ENCODE measurements around the gene MMP8. TPM values are rescaled to one million over a fixed set of nuclear protein-coding genes. Genes with fewer than 3 reads are reported as not detected.

The MMP8 gene
- total RNA-seq, 1 experiment from 2014 or later: not detected

DNA sequence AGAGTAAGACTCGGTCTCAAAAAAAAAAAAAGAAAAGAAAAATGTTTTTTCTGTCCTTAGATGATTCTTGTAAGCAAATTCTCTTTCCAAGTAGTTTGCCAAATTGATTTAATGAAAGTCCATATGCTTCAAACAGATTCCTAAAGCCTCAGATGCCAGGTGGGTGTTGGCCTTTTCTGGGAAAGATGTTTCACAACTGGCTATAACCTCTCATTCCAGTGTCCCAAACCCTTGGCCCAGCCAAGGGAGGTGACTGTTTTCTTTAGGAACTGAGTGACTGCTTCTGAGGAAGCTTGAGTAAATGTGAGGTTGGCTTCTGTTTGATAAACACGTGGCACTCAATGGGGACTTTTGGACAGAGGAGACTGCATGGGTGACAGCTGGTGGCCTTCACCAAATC lies 46.7 kb downstream of the MMP8 start:
- BruUV-seq (replicated peaks): no TSS peak
- H2AFZ ChIP-seq (ENCODE audit: low read length): no peak overlapping the region
- intact Hi-C loops (cut with micrococcal nuclease): no loop called here
- H3K79me2 ChIP-seq (ENCODE audit: low read length): no peaks in the 10 kb centered on the region
- no peak overlapping the region for H3K9ac ChIP-seq (ENCODE audit: low read length)
- H3K4me1 ChIP-seq (ENCODE audit: insufficient read depth, low read length): no peaks in the 10 kb centered on the region
- DNase-seq (no peak), ATAC-seq (no peak)
- TF ChIP-seq EZH2 (IDR thresholded peaks at IDR 0.05; ENCODE audit: low read length, unreplicated experiment): no peak
- no peak for TF ChIP-seq EZH2phosphoT487 (IDR thresholded peaks at IDR 0.05; ENCODE audit: borderline replicate concordance, low read length)
- TF ChIP-seq, protein P1, sequence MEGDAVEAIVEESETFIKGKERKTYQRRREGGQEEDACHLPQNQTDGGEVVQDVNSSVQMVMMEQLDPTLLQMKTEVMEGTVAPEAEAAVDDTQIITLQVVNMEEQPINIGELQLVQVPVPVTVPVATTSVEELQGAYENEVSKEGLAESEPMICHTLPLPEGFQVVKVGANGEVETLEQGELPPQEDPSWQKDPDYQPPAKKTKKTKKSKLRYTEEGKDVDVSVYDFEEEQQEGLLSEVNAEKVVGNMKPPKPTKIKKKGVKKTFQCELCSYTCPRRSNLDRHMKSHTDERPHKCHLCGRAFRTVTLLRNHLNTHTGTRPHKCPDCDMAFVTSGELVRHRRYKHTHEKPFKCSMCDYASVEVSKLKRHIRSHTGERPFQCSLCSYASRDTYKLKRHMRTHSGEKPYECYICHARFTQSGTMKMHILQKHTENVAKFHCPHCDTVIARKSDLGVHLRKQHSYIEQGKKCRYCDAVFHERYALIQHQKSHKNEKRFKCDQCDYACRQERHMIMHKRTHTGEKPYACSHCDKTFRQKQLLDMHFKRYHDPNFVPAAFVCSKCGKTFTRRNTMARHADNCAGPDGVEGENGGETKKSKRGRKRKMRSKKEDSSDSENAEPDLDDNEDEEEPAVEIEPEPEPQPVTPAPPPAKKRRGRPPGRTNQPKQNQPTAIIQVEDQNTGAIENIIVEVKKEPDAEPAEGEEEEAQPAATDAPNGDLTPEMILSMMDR (conservative IDR thresholded peaks at IDR 0.05; ENCODE audit: low read depth, low read length): no peak
- POLR2A ChIA-PET (ENCODE audit: unreplicated experiment): no interaction called here
- CTCF ChIA-PET: no interaction called here
- H3K4me3 ChIP-seq (ENCODE audit: low read length): no peak overlapping the region
- H3K27ac ChIP-seq (ENCODE audit: low read length): no peak overlapping the region
- no peak overlapping the region for H3K4me2 ChIP-seq (ENCODE audit: low read length)
- H3F3A ChIP-seq (ENCODE audit: low read length, unreplicated experiment): no peaks in the 10 kb centered on the region
- no peaks in the 10 kb centered on the region for H3K9me3 ChIP-seq (ENCODE audit: low read length)
- H4K20me1 ChIP-seq (ENCODE audit: low read length): no peaks in the 10 kb centered on the region
- H3K36me3 ChIP-seq (ENCODE audit: low read depth, low read length): no peaks in the 10 kb centered on the region
- H3K27me3 ChIP-seq (ENCODE audit: low read length): no peaks in the 10 kb centered on the region
- H3K9me2 ChIP-seq (replicated peaks; ENCODE audit: low read length): no peaks in the 10 kb centered on the region

DNA sequence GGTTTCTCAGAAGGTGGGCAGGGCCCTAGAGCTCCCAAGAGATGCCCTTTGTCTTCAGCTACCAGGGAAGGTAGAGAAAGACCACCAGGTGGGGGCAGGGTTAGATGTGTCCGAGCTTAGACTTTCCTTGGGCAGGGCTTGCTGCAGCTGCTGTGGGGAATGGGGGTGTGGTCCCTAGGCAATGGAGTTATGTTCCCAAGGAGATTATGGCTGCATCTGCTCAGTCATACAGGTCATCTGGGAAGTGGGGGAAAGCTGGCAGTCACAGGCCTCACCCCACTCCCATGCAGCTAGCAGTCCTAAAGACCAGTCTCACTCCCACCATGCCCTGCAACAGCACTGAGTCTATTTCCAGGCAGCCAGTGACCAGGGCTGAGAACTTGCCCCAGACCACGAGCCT lies 48.7 kb downstream of the MMP8 start:
- Histone ChIP-seq H3K36me3 (ENCODE audit: low read depth, low read length) (no peaks in the 10 kb centered on the region), H3K4me3 (ENCODE audit: low read length) (no peak overlapping the region), H3K79me2 (ENCODE audit: low read length) (no peaks in the 10 kb centered on the region), H3K9me3 (ENCODE audit: low read length) (no peaks in the 10 kb centered on the region), H3K9me2 (replicated peaks; ENCODE audit: low read length) (no peaks in the 10 kb centered on the region; the same call in 1 of the 2 replicates), H3K4me2 (ENCODE audit: low read length) (no peak overlapping the region), H3K4me1 (ENCODE audit: insufficient read depth, low read length) (no peaks in the 10 kb centered on the region), H4K20me1 (ENCODE audit: low read length) (no peaks in the 10 kb centered on the region), H3F3A (ENCODE audit: low read length, unreplicated experiment) (no peaks in the 10 kb centered on the region), H3K27ac (ENCODE audit: low read length) (no peak overlapping the region), H2AFZ (ENCODE audit: low read length) (no peak overlapping the region), H3K9ac (ENCODE audit: low read length) (no peak overlapping the region), H3K27me3 (ENCODE audit: low read length) (no peaks in the 10 kb centered on the region)
- ATAC-seq (no peak), DNase-seq (no peak)
- ChIA-PET CTCF (no interaction called here), POLR2A (ENCODE audit: unreplicated experiment) (no interaction called here)
- BruUV-seq (replicated peaks): no TSS peak
- TF ChIP-seq EZH2 (IDR thresholded peaks at IDR 0.05; ENCODE audit: low read length, unreplicated experiment) (no peak), EZH2phosphoT487 (IDR thresholded peaks at IDR 0.05; ENCODE audit: borderline replicate concordance, low read length) (no peak)
- TF ChIP-seq, protein P1 (conservative IDR thresholded peaks at IDR 0.05; ENCODE audit: low read depth, low read length): no peak
- intact Hi-C loops (cut with micrococcal nuclease): no loop called here

DNA sequence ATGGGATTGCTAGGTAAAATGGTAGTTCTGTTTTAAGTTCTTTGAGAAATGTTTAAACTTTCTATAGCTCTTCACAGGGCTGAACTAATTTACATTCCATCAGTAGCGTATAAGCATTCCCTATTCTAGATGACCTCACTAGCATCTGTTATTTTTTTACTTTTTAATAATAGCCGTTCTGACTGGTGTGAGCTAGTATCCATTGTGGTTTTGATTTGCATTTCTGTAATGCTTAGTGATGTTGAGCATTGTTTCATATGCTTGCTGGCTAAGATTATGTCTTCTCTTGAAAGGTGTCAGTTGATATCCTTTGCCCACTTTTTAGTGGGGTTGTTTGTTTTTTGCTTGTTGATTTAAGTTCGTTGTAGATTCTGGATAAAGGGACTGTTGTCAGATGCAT lies 55.1 kb downstream of the MMP8 start:
- H3K9me3 ChIP-seq (ENCODE audit: low read length): no peaks in the 10 kb centered on the region
- no peak overlapping the region for H3K9ac ChIP-seq (ENCODE audit: low read length)
- no peak overlapping the region for H3K27ac ChIP-seq (ENCODE audit: low read length)
- ChIA-PET POLR2A (ENCODE audit: unreplicated experiment) (no interaction called here), CTCF (no interaction called here)
- H3K4me2 ChIP-seq (ENCODE audit: low read length): no peak overlapping the region
- DNase-seq (no peak), ATAC-seq (no peak)
- H3K36me3 ChIP-seq (ENCODE audit: low read depth, low read length): no peaks in the 10 kb centered on the region
- no peak for TF ChIP-seq EZH2phosphoT487 (IDR thresholded peaks at IDR 0.05; ENCODE audit: borderline replicate concordance, low read length)
- TF ChIP-seq, protein P1 (conservative IDR thresholded peaks at IDR 0.05; ENCODE audit: low read depth, low read length): no peak
- no peak for TF ChIP-seq EZH2 (IDR thresholded peaks at IDR 0.05; ENCODE audit: low read length, unreplicated experiment)
- no peaks in the 10 kb centered on the region for H3K27me3 ChIP-seq (ENCODE audit: low read length)
- H3K79me2 ChIP-seq (ENCODE audit: low read length): no peaks in the 10 kb centered on the region
- no peak overlapping the region for H2AFZ ChIP-seq (ENCODE audit: low read length)
- H3F3A ChIP-seq (ENCODE audit: low read length, unreplicated experiment): no peaks in the 10 kb centered on the region
- intact Hi-C loops (cut with micrococcal nuclease): loop anchor here (5.0 kb wide), 1 partner anchor 807 kb away; no protein-coding TSS in a partner anchor
- no peaks in the 10 kb centered on the region for H3K4me1 ChIP-seq (ENCODE audit: insufficient read depth, low read length)
- no peaks in the 10 kb centered on the region; the same call in 1 of the 2 replicates for H3K9me2 ChIP-seq (replicated peaks; ENCODE audit: low read length)
- H4K20me1 ChIP-seq (ENCODE audit: low read length): no peaks in the 10 kb centered on the region
- no peak overlapping the region for H3K4me3 ChIP-seq (ENCODE audit: low read length)
- no TSS peak for BruUV-seq (replicated peaks)

All from PC-3 (cell line).